Erythroblast (primary cell): ENCODE results near the gene TRIM26.

Source experiments
- DNase-seq, 2 experiments: peaks; one replicate each; lab custom pipeline; 2025; lab: John Stamatoyannopoulos, UW
- GATA1 ChIP-seq: IDR thresholded peaks from 2 replicates; pipeline ENCODE4 v1.6.1; 2011; ENCODE audit warnings: low read depth, mild to moderate bottlenecking, control low read depth, low read length, moderate library complexity
- POLR2A ChIP-seq: IDR thresholded peaks from 2 replicates; pipeline ENCODE4 v1.6.1; 2011; ENCODE audit warnings: mild to moderate bottlenecking, low read length

Gene TRIM26

DNA sequence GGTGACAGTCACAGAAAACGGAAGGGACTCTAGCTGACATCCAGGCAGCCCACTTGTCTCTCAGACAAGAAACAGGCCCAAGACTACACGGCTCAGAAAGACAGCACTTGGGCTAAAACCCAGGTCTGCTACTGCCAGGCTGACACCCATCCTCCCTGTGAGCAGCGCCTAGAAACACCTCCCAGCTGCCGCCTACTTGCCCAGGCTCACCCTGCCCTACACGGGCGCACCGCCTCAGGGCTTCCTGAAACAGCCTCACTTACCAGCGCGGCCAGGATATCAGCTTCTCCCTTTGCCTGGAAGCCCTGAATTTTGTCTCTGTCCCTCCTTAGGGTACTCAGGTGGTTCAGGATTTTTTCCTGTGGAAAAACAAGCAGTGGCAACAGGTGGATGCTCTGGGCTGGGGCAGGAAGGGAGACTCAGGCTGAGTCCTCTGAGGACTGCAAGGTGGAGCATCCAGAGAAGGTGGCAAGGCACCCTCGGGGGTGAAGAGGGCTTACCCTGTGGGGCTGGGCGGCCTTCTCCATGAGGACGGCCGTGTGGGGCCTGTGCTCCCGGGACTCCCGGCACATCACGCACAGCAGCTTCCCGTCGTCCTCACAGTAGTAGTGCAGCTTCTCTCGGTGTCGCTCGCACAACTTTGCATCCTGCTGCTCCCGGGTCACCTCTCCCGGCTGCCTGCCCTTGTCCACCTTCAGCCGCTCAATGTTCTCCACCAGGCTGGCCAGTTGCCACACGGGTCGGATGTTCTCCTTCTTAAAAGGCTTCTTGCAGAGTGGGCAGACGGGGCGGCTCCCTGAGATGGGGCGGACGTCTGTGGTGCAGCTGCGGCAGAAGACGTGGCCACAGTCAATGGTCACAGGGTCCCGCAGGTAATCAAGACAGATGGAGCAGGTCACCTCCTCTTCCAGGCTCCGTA, 14.8 kb downstream of the TRIM26 start:
- DNase-seq = no peak
- no peak for TF ChIP-seq GATA1
- TF ChIP-seq POLR2A = no peak

- TF ChIP-seq POLR2A (no peak), GATA1 (no peak)
- DNase-seq = no peak
Observed at GRCh38 chr6:30196376-30196775, 16.8 kb downstream of the TRIM26 start.

- TF ChIP-seq GATA1 (no peak), POLR2A (no peak)
- DNase-seq = no peak
Observed at GRCh38 chr6:30195951-30196350, 17.3 kb downstream of the TRIM26 start.

- TF ChIP-seq POLR2A (no peak), GATA1 (no peak)
- DNase-seq = no peak
Observed at GRCh38 chr6:30194797-30195690, 18.2 kb downstream of the TRIM26 start.

GRCh38 chr6:30192076-30192475, 21.1 kb downstream of the TRIM26 start:
- TF ChIP-seq POLR2A (no peak), GATA1 (no peak)

GRCh38 chr6:30188541-30188940, 24.7 kb downstream of the TRIM26 start:
- TF ChIP-seq POLR2A (no peak), GATA1 (no peak)
- no peak for DNase-seq

More at GRCh38 chr6:30192076-30192475, 21.1 kb downstream of the TRIM26 start:
- no peak for DNase-seq

GRCh38 chr6:30185846-30186484, 27.2 kb downstream of the TRIM26 start:
- TF ChIP-seq POLR2A = no peak
- no peak for TF ChIP-seq GATA1
- no peak for DNase-seq

DNA sequence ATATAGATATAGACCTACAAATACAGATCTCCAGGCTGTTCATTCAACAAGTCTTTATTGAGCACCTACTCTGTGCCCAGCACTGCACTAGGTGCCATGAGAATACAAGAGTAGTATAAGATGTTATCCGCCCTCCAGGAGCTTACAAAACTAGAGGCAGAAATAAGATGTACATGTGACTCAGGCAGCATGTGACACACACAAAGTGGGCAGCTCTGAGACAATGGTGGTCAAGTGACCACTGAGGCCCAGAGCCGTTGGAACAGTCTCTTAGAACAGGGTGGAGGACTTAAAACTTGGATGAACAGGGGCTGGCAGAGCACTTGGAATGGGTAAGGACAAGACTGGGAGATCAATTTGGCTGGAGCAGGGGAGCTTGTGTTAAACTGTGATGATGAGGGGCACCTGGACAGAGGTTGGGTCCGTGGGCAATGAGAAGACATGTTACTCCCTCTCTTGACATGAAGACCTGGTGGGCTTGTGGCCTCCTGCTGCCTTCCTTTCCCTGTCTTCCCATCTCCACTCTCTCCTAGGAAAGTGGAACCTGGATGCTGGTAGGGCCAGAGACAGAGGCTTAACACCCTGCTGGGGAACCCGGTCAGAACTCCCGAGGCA, 28.7 kb downstream of the TRIM26 start:
- no peak for DNase-seq
- no peak for TF ChIP-seq GATA1
- no peak for TF ChIP-seq POLR2A

GRCh38 chr6:30180145-30180544, 33.1 kb downstream of the TRIM26 start:
- DNase-seq = no peak
- TF ChIP-seq GATA1 (no peak), POLR2A (no peak)

DNA sequence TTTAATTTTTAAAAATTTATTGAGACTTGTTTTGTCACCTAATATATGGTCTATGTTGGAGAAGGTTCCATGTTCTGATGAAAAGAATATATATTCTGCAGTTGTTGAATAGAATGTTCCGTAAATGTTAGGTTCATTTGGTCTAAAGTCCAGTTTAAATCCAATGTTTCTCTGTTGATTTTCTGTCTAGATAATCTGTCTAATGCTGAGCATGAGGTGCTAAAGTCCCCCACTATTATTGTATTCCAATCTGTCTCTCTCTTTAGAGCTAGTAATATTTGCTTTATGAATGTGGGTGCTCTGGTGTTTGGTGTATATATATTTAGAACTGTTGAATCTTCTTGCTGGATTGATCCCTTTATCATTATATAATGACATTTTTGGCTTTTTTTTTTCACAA, 34.4 kb downstream of the TRIM26 start:
- no peak for DNase-seq

DNA sequence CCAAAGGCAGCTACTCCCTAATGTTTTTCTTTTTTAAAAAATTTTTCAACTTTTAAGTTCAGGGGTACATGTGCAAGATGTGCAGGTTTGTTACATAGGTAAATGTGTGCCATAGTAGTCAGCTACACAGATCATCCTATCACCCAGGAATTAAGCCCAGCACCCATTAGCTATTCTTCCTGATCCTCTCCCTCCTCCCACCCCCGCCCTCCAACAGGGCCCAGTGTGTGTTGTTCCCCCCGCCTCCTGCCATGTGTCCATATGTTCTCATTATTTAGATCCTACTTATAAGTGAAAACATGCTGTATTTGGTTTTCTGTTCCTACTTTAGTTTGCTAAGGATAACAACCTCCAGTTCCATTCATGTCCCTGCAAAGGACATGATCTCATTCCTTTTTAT, 37.4 kb downstream of the TRIM26 start:
- no peak for DNase-seq
- TF ChIP-seq POLR2A (no peak), GATA1 (no peak)

More for the DNA sequence above, 34.4 kb downstream of the TRIM26 start:
- TF ChIP-seq GATA1 = no peak
- no peak for TF ChIP-seq POLR2A

- TF ChIP-seq POLR2A (no peak), GATA1 (no peak)
- no peak for DNase-seq
Observed at GRCh38 chr6:30172681-30173080, 40.5 kb downstream of the TRIM26 start.

- DNase-seq = peak; percentile 50 to 54
- TF ChIP-seq GATA1 (no peak), POLR2A (no peak)
Observed at GRCh38 chr6:30171677-30172471, 41.3 kb downstream of the TRIM26 start.
